GM19452 (cell line): ENCODE measurements around the gene ATG10.

Experiments used
- ATAC-seq: cut with Tn5 transposase; IDR thresholded peaks from one replicate; pipeline ENCODE4 v1.9.1; 2021; ENCODE audit not compliant: unreplicated experiment

ATG10 gene

DNA sequence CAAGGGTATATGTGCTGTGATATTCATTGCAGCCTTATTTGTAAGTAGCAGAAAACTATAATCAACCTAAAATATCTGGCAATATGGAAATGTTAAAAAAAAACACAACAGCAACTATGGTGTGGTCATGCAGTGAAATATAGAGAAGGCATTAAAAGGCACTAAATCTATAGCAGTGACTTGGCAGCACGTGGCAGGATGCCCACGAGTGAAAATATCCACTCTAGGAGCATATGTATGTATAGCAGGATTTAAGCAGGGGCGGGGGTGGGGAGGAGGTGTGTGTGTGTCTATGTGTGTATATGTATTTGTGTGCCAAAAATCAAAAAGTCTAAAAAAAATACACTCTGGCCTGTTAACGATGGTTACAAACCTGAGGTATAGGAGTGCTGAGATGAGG is 190.8 kb downstream of the ATG10 start:
- ATAC-seq = no peak

DNA sequence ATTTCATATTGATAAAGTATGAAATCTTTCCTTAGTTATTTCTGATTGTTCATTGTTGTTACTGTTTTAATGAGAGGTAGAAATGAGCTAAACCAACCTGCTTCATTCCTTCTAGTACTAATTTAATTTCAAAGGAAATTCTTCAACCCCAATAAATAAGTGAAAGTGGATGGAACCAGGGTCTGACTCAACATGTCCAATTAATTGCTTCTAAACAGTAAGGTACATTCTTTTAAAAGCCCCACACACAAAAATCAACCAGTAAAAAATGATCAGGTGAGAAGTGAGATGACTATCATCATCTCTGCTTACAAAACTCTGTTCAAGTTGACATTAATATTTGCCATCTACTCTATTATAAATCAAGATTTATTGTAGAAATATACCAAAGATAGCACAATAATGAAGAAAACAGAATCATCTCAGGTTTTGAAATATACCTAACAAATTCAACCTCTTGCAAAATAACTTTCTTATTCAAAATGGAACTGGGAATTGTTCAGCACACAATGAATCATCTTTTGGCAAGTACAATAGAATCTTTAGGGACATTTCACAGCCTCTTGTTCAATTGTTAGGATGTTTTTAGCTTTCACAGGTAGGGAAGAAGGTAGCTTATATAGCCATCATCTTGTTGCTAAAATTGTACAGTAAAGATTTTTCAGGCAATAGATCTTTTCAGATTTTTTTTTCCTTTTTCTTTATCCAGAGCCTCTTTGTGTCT is 191.8 kb downstream of the ATG10 start:
- no peak for ATAC-seq

DNA sequence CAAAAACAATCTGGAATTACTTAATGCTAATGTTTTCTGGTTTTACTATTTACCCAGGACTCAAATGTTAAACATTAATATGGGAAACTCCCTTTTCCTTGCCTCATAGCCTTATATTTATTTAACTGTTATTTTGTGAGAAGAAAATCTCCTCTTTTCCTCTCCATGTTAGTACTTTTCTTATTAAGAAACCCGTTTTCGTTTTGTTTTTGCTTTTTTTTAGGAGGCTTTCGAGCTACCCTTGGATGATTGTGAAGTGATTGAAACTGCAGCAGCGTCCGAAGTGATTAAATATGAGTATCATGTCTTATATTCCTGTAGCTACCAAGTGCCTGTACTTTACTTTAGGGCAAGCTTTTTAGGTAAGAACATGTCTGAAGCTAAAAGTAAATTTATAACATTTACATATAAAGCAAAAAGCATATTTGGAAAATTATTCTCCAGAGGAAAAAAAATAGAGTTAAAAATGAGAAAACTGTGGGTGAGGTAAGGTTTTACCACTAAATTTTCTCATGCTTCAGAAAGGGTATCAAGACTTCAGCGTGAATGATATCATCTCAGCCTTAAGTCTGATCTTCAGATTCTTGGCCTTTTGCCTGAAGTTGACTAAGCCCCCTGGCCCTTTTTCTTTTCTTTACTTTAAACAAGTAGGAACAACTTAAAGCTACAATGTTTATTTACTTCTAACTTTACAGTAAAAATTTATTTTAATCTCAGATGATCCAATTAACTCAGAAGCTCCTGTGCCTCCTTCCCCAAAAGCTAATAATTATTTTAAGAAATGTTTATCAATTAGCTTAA is 192.6 kb downstream of the ATG10 start:
- ATAC-seq = no peak

DNA sequence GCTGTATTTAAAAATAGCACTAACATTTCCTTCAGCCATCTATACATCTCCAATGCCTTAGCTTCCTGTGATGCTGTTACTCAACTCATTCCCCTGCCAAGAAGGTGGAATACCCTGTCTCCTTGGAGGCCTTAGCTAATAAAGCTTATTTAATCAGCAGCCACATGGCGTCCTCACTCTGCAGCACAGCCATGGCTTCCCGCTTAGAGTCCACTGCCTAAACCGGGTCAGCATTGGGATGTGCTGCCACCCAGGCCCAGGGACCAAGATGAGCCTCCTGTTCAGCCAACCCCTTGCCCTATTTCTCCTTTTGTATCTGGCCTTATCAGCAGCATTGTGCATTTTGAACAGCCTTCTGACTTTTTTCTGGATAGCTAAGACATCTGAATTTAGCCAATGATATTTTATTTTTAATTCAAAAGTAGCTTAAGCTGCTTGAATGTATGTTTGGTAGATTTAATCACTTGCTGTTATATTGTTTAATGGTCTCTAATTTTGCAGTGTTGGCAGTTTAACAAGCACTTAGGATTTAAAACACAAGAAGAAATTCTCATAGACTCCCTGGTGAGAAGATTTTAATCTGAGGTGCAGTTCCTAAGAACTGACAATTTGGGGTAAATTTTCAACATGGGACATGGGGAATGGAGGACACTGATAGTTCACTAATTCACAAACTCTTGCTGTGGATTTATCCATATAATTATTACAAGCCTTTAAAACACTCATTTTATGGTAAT is 193.3 kb downstream of the ATG10 start:
- no peak for ATAC-seq

DNA sequence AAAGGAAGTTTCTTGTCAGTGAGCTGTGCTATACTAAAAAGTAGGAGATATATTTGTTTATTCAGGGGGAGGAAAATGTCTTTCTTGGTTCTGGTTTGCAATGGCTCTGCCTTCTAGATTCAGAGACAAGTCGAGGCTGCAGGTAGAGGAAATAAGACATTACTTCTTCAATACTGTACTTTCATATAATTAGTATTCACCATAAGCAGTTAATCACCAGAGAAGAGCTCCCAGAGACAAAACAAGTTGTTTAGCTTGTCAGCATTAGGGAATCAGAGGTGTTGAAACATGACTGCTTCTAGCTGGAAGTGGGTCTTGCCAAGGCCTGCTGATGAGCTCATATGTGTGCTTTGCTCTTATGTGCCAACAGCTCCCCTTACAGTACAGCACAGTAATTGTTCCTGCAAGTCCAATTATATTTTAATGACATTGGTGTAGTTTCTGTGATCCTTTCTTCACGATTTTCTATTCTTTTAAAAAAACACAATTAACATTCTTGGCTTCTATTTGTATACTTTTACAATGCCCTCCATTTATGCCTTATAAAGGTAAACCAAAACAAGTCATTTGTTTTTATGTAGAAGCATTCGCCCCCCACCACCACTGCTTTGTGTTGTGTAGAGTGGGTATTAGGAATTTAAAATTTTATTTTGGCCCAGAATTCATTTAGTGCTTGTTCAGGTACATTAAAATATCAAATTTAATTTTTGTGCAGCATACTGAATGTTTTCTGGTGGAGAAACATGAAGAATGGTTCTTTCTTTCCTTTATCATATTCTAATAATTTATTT is 194.1 kb downstream of the ATG10 start:
- peak; percentile 93 for ATAC-seq

DNA sequence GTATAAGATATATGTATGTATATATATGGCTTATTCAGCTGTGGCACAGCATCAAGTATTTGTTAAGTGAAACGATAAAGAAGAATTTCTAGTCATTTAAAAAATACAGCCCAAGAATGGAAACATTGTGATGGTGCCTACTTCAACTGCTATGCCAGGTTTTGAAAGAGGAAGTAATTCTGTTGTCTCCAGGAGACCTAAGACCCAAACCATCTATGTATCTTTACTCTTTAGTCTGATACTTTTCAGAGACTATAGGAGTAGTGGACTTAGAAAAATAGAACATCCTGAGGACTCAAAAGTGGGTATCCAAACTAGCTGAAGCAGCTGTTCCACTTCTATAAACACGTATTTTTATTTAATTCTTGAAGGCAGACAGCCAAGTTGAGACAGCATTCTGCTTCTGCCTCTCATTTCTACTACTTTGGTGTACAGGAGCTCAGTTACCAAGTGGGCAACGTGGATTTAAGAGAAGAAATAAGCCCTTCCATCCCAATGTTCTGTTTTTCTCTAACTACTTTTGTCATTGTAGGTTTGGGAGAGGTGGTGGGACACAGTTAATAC is 195.6 kb downstream of the ATG10 start:
- no peak for ATAC-seq

DNA sequence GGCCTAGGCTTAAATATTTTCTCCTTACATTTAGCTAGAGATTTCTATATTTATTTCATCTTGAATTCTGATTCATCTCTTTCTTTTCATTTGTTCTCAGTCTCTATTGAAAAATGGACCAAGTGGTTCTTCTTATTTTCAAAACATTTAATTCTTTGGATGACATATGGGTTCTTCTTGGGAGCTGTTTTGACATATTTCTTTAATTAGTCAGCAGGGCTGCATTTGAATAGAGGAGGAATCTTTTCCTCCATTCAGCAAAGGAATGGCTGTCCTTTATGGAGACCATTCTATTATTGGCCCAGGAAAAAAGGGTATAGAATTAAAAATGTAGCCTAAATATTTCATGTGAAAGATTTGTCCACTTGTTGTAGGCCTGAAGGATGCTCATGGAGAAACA is 196.5 kb downstream of the ATG10 start:
- ATAC-seq = no peak

DNA sequence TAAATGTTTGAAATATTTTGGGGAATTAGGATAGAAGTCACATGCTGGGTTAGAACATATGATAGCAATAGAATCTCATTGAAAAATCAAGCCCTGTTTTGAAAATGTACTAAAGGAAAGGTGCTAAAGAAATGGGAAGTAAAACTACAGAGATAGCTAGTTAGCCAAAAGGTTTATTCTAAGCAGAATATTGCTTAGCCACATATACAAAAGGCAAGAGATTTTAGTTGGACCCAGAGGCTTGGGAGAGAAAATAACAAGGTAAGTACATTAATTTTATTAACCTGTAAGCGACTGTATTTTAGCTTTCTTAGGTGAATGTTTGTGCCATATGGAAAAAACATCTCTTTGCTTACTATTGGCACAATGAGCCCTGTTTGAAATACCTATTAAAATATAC is 198.1 kb downstream of the ATG10 start:
- ATAC-seq = no peak

DNA sequence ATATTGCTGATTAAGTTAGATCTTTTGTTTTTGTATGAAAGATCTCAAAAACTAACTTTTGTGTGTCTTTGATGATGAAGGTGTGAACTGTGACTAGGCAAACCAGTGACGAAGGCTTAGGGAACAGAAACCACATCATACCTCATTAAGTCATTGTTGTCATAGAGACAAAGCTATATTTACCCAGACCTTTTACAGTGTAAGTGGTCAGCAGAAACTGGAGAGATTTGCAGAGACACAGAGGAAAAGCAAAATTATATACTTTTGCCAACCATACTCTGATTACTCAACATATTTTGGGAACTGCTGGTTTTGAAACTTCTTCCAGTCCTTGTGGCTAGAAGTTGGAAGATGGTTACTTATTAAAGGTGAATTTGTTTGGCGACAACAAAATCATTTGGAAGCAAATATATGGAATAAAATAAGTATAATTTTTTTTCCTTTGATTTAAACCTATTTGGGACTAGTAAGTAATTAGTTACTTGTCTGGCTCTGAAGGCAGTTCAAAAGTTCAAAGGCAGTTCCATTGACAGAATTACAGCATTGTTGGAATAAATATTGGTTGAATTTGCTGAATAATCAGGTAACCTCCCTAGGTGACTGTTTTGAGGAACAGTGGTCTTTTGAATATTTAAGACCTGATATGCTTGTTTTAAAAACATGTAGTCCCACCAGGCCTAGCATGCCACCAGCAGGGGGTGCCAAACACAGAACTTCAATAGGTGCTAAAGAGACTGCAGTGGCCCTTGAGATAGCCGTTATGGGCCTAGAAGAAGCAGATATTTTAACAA is 202.5 kb downstream of the ATG10 start:
- peak; percentile 99 for ATAC-seq

DNA sequence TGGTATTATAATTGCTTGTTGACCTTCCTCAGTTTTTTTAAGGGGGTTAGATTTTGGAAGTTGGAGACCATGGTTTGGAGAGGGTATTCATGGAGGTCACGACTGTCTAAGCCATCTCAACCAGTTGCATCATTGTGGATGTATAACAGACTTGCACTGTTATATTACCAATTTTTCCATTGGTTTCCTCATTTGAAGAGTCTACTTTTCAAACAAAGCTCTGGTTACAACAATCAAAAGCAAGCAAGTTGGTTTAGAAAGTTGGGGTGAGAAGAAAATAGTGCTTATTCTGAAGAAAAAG is 203.0 kb downstream of the ATG10 start:
- peak; percentile 8 for ATAC-seq

DNA sequence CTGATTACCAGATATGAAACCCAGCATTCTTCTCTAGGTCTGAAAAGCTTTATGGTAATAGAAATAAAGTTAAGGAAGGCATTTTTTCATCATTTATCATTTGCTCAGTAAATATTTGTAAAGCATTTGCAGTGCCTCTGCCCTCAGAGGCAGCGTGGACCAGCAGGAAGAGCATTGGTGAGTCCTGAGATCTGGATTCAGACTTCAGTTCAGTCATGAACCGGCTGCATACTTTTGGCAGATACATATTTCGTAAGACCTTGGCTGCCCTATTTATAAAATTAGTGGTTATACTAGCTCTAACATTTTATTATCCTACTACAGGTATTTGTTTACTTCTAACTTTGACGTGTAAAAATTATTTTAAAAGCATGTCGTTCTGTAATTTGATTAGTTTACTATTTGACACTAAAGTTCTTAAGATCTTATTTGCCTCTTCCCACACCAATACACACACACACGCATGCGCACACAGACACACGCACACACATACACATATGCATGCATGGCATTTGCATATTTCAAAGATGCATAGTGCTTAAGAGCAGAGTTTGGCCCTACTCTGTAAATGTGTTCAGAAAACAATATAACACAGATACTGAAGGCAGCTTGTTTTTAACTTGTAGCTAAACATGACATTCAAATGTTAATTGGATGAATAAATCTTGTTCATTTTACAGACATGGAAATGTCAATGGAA is 204.4 kb downstream of the ATG10 start:
- ATAC-seq = no peak

DNA sequence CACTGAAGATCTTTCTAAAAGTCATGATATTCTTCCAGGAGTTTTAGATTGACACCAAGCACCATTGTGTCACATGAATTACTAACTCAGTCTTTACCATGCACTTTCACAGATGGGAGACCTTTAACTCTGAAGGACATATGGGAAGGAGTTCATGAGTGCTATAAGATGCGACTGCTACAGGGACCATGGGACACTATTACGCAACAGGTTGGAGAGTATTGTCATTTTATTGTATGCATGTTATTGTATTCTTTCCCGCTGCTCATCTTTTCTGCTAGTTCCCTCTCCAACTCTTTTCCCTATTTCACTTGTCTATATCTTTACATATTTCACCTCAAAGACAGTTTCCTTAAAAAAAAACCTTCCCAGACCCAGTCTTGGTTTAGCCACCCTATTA is 206.6 kb downstream of the ATG10 start:
- ATAC-seq = no peak

DNA sequence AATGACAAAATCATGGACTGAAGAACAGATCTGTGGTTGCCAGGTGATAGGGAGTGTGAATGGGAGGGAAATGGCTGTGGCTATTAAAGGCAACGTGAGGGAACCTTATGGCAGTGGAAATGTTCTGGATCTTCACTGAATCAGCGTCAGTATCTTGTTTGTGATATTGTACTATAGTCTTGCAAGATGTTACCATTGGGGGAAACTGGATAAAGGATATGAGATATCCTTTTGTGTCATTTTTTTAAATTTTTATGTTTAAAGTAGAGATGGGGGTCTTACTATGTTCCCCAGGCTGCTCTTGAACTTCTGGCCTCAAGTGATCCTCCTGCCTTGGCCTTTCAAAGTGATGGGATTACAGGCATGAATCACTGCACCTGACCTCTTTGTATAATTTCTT is 210.8 kb downstream of the ATG10 start:
- ATAC-seq = no peak

DNA sequence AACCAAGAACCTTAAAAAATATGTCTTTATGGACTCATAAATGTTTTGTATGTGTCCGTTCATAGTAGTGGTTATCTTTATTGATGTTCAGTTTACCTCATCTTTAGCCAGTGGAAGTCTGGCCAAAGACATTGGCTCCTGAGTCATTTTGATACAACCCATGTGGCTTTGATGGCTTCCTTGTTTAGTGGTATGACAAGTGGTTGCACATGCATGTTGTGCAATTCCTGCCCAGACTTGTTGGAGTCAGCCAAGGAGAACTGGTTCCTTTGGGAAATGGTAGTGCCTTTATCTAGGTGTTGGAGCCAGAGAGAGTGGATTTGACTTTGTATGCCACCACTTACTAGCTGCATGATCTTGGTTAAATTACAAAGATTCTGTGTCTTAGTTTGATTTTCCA is 212.0 kb downstream of the ATG10 start:
- no peak for ATAC-seq

DNA sequence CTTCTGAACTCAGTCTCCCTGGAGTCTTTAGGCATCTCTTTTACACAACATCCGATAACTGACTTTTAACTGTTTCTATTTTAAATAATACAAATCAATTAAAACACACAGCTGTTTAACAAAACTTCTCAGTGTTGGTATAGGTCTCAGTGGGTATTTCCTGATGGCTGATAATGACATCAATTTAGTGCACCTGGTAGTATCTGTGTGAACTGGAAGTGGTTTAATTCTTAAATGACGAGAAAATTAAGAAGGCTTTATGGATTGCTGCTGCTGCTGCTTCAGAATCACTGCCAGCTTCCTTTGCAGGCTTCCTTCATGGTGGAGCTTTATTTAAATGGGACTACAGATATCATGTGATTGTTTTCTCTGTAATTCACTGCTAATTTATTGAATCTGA is 214.0 kb downstream of the ATG10 start:
- no peak for ATAC-seq

DNA sequence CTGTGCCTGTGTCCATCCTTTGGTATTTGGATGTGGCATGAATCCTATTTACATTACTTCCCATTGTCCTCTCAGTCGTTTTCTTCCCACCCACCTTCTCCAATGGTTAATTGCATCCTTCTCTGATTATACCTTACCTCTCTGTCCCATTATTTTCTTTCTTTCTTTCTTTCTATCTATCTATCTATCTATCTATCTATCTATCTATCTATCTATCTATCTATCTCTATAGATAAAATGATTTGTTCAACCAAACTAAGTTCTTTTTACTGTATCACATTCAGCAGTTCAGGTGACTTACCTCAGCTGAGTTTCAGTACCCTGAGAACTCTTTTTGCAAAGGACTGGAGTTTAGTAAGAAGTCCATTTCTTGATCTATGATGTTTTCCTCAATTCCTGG is 225.7 kb downstream of the ATG10 start:
- no peak for ATAC-seq

DNA sequence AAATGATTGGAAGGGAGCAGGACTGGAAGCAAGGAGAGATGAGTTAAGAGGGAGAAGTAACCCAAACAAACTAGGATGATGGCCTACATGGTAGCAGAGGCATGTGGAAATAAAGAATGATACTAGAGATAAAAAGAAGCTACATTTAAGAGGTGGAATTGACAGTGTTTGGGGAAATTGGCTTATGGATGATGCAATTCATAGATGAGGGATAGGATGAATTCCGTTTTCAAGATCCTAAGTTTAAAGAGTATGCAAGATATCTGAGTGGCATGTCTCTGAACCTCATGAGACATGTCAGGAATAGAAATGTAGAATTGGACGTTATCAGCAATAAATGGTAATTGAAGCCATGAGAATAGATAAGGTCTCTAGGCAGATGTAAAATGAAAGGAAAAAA is 232.7 kb downstream of the ATG10 start:
- ATAC-seq = no peak

DNA sequence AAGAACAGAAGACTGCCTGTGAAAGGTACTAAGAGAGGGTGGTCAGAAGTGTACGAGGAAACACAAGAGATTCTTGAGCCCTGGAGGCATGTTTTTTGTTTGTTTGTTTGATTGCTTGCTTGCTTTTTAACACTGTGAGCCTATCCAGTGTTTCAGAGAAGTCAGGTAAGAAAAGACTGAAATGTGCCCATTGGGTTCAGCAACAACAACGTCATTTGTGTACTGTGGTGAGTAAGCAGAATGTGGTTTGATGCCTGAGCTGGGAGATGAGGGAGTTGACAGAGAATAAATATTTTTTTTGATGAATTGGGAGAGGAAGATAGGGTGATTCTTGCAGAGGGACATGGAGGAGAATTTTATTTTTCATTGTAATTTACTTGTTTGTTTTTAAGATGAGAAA is 233.2 kb downstream of the ATG10 start:
- no peak for ATAC-seq

DNA sequence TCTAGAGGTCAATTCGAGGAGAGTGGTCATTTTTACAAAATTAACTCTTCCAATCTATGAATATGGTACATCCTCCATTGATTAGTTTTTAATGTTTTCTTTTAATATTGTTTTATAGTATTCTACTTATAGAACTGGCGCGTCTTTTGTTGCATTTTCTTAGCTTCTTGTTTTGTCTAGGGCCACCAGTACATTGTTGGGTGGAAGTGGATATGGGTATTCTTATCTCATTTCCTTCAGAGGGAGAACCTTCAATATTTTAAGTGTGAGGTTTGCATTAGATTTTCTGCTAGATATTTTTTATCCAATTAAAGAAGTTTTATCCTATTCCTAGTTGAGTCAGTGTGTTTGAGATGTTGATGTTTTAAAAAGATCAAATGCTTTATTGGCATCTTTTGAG is 236.5 kb downstream of the ATG10 start:
- no peak for ATAC-seq
